LNCAP (cell line): ENCODE data around the gene RNF135.

Source experiments
- TF ChIP-seq, protein P1 (sequence below): fragments of 450-650 bp; IDR thresholded peaks from 2 replicates; pipeline ENCODE4 v1.5.1; 2017; ENCODE audit warnings: mild to moderate bottlenecking

RNF135 gene

DNA sequence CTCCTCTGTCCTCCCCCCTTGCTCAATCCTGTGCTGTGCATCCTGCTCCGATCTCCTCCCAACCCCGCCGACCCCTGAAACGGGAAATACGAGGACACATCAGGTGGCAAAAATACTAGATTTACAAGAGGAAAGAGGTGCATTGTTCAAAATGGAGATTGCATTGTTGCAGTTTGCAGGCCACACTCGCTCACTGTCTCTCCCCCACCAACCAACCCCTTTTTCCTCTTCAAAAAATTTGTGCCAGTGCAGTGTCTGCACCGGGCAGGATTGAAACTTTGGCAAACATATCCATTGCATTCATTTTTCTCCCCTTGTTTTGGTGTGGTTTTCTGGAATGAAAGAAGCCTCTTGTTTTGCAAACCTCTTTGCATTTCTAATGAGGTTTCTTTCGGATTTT, 61.0 kb downstream of the RNF135 start:
- TF ChIP-seq, protein P1, sequence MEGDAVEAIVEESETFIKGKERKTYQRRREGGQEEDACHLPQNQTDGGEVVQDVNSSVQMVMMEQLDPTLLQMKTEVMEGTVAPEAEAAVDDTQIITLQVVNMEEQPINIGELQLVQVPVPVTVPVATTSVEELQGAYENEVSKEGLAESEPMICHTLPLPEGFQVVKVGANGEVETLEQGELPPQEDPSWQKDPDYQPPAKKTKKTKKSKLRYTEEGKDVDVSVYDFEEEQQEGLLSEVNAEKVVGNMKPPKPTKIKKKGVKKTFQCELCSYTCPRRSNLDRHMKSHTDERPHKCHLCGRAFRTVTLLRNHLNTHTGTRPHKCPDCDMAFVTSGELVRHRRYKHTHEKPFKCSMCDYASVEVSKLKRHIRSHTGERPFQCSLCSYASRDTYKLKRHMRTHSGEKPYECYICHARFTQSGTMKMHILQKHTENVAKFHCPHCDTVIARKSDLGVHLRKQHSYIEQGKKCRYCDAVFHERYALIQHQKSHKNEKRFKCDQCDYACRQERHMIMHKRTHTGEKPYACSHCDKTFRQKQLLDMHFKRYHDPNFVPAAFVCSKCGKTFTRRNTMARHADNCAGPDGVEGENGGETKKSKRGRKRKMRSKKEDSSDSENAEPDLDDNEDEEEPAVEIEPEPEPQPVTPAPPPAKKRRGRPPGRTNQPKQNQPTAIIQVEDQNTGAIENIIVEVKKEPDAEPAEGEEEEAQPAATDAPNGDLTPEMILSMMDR: no peak

DNA sequence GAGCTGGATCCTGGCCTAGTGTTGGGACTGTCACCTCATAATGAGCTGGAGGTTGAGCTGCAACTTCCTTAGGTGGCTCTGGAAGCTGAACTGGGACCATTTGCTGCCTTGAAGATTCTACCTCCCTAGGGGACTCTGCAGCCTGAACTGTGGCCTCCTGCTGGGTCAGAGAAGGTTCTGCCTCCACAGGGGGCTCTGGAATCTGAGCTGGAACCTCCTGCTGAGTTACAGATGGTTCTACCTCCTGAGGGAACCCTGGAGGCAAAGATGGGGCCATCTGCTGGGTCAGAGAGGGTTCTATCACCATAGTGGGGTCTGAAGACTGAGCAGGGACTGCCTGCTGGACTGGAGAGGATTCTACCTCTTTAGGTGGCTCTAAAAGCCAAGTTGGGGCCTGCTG, 77.3 kb downstream of the RNF135 start:
- TF ChIP-seq, protein P1: no peak

DNA sequence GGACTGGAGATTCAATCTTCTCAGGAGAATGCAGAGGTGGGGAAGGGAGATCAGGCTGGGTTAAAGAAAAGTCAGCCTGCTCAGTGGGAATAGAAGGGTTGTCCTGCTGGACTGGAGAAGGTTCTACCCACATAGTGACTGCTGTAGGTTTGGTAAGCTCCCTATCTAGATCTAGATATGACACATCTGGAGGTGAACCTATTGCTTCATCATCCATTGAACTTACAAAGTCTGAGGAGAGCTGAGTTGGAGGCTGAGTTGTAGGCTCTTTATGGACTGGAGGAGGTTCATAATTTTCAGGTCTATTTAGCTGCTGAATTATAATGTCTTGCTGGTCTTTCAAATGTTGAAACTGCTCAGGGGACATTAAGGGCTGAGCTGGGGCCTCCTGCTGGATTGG, 77.9 kb downstream of the RNF135 start:
- TF ChIP-seq, protein P1: no peak
